A673 (cell line): ENCODE data around the gene PRKD3. TPM values are rescaled to one million over a fixed set of nuclear protein-coding genes. Genes with fewer than 3 reads are reported as not detected.

Experiments
- BruUV-seq: library from RNA; stranded (reverse); fragments of 400-500 nt; replicated peaks from 2 replicates; lab custom pipeline; 2021; lab: Mats Ljungman, UMichigan
- CTCF ChIA-PET: fragments of 300-600 bp; sonication (Branson Sonifier 250); formaldehyde crosslinking; loops from one replicate; lab custom pipeline; 2022; ENCODE audit warnings: antibody characterized with exemption; lab: Charles Lee
- POLR2A ChIA-PET: fragments of 300-600 bp; sonication (Branson Sonifier 250); formaldehyde crosslinking; loops from one replicate; lab custom pipeline; 2022; ENCODE audit warnings: antibody characterized with exemption; ENCODE audit not compliant: low non-redundant PET; lab: Charles Lee
- DNase-seq: peaks from one replicate; pipeline ENCODE4 v3.0.0-alpha.2; 2015; ENCODE audit warnings: low spot score
- H3K27ac ChIP-seq: fragments of 200-600 bp; sonication (generic); 2 replicates; pipeline ENCODE4 v1.5.1; 2016; ENCODE audit warnings: mixed run types, low read depth, mild to moderate bottlenecking, mixed read lengths, antibody characterized with exemption, low read length; ENCODE audit not compliant: poor library complexity, severe bottlenecking
- H3K27me3 ChIP-seq: fragments of 200-600 bp; sonication (generic); replicated peaks from 2 replicates; pipeline ENCODE4 v1.6.1; 2017; ENCODE audit warnings: mixed run types, low read depth, mild to moderate bottlenecking, mixed read lengths, antibody characterized with exemption, low read length; ENCODE audit not compliant: insufficient read depth, poor library complexity
- H3K36me3 ChIP-seq: fragments of 200-600 bp; sonication (generic); 2 replicates; pipeline ENCODE4 v1.6.1; 2016; ENCODE audit warnings: mixed run types, mild to moderate bottlenecking, mixed read lengths, antibody characterized with exemption, low read length; ENCODE audit not compliant: insufficient read depth, poor library complexity, severe bottlenecking
- H3K4me1 ChIP-seq: fragments of 200-600 bp; sonication (generic); 2 replicates; pipeline ENCODE4 v1.6.1; 2017; ENCODE audit warnings: mixed run types, mild to moderate bottlenecking, mixed read lengths, antibody characterized with exemption, low read length; ENCODE audit not compliant: insufficient read depth, poor library complexity, severe bottlenecking
- H3K4me3 ChIP-seq: fragments of 200-600 bp; sonication (generic); 2 replicates; pipeline ENCODE4 v1.5.1; 2016; ENCODE audit warnings: low read depth, mixed run types, mild to moderate bottlenecking, mixed read lengths, low read length; ENCODE audit not compliant: poor library complexity, severe bottlenecking
- H3K9me3 ChIP-seq: fragments of 200-600 bp; sonication (generic); 2 replicates; pipeline ENCODE4 v1.6.1; 2016; ENCODE audit warnings: mixed run types, low read depth, mild to moderate bottlenecking, mixed read lengths, antibody characterized with exemption, low read length; ENCODE audit not compliant: poor library complexity, severe bottlenecking
- CTCF ChIP-seq: fragments of 300-800, 200-600 bp; sonication (generic); conservative IDR thresholded peaks from 2 replicates; pipeline ENCODE4 v1.5.1; 2017; ENCODE audit warnings: low read depth, mild to moderate bottlenecking, antibody characterized with exemption, low read length, moderate library complexity, mixed read lengths
- EZH2 ChIP-seq: fragments of 200-600 bp; sonication (generic); IDR thresholded peaks from 2 replicates; pipeline ENCODE4 v1.6.1; 2017; ENCODE audit warnings: borderline replicate concordance, low read depth, mild to moderate bottlenecking, mixed read lengths, antibody characterized with exemption, low read length; ENCODE audit not compliant: poor library complexity, severe bottlenecking
- intact Hi-C: fragments of 100-400 bp; cut with micrococcal nuclease; formaldehyde crosslinking; loops from one replicate; pipeline ENCODE4 v1.10.0; 2022; ENCODE audit not compliant: unreplicated experiment
- total RNA-seq: library from RNA; stranded (reverse); gene quantifications from 2 replicates; pipeline ENCODE4 v1.2.3, GENCODE V29; 2021

Gene PRKD3
- total RNA-seq, 1 experiment from 2014 or later = 53.1 TPM

DNA sequence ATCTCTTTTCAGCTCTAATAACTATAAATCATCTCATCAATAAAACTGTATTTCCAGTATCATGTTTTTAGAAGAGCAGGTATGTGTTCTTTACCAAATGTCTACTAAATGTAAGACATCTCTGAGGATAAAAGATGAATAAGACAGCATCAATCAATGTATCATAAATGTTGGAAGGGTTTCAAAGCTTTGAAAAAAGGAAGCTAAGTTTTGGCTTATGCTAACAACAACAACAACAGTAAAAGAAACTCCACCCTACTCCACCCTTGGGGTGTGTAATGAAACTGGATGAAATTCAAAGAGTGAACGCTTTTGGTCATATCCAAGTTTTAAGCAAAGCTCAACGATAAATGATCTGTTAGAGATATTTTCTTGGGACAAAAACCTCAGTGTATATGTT is 17.1 kb downstream of the PRKD3 start:
- no peak for TF ChIP-seq EZH2
- BruUV-seq = no TSS peak
- ChIA-PET CTCF (no interaction called here), POLR2A (no interaction called here)
- H3K9me3 ChIP-seq = no peaks in the 10 kb centered on the region
- no peak for DNase-seq
- intact Hi-C loops = no loop called here
- H3K36me3 ChIP-seq = no peaks in the 10 kb centered on the region
- no peak overlapping the region for H3K27ac ChIP-seq
- H3K4me3 ChIP-seq = no peak overlapping the region
- H3K27me3 ChIP-seq = no peaks in the 10 kb centered on the region
- H3K4me1 ChIP-seq = peaks cover 8% of the 10 kb centered on the region

- H3K36me3 ChIP-seq = no peaks in the 10 kb centered on the region
- no peaks in the 10 kb centered on the region for H3K27me3 ChIP-seq
- H3K27ac ChIP-seq = no peak overlapping the region
- no TSS peak for BruUV-seq
- no peak overlapping the region for H3K4me3 ChIP-seq
- no peaks in the 10 kb centered on the region for H3K9me3 ChIP-seq
- no peak for DNase-seq
- ChIA-PET CTCF (no interaction called here), POLR2A (no interaction called here)
- H3K4me1 ChIP-seq = peaks cover 3% of the 10 kb centered on the region
- no peak for TF ChIP-seq CTCF
- TF ChIP-seq EZH2 = no peak
- intact Hi-C loops = no loop called here
Observed at GRCh38 chr2:37306024-37306423, 18.6 kb downstream of the PRKD3 start.

- Histone ChIP-seq H3K4me1 (peaks cover 3% of the 10 kb centered on the region), H3K36me3 (no peaks in the 10 kb centered on the region), H3K9me3 (no peaks in the 10 kb centered on the region), H3K27ac (no peak overlapping the region), H3K4me3 (no peak overlapping the region), H3K27me3 (no peaks in the 10 kb centered on the region)
- intact Hi-C loops = no loop called here
- BruUV-seq = no TSS peak
- TF ChIP-seq EZH2 (no peak), CTCF (no peak)
- no peak for DNase-seq
- POLR2A ChIA-PET = no interaction called here
- CTCF ChIA-PET = no interaction called here
Observed at GRCh38 chr2:37302701-37303252, 21.9 kb downstream of the PRKD3 start.

DNA sequence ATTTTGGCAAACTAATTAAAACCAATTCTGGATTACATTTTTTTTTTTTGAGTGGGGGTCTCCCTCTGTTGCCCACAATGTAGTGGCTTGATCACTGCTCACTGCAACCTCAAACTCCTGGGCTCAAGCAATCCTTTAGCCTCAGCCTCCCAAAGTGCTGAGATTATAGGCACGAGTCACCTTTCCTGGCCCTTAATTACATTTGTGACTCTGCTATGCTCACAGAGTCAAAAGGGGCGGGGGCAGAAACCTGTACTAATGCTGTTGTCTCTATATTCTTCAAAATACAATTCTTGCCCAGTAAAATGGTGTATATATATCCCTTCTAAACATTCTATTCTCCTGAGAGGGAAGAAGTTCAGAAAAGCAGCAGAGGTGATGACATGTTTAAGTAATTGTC is 23.2 kb downstream of the PRKD3 start:
- intact Hi-C loops = no loop called here
- POLR2A ChIA-PET = interaction anchor here (0.7 kb wide), 1 partner anchor 16 kb away, joined by 6 read pairs; no protein-coding TSS in a partner anchor
- no peaks in the 10 kb centered on the region for H3K27me3 ChIP-seq
- H3K27ac ChIP-seq = no peak overlapping the region
- no peak overlapping the region for H3K4me3 ChIP-seq
- H3K4me1 ChIP-seq = peaks cover 3% of the 10 kb centered on the region
- CTCF ChIA-PET = interaction anchor here (1.0 kb wide), 1 partner anchor 576 kb away, joined by 3 read pairs; no protein-coding TSS in a partner anchor
- no peaks in the 10 kb centered on the region for H3K9me3 ChIP-seq
- no peak for TF ChIP-seq EZH2
- TF ChIP-seq CTCF = no peak
- peak; percentile 22 for DNase-seq
- H3K36me3 ChIP-seq = no peaks in the 10 kb centered on the region
- BruUV-seq = no TSS peak
